B cell (primary cell): ENCODE measurements around the gene KLC4. TPM values are rescaled to one million over a fixed set of nuclear protein-coding genes. Genes with fewer than 3 reads are reported as not detected.

Experiments
- ATAC-seq: fragments of 200-7000 bp; cut with Tn5 transposase; one replicate; pipeline ENCODE4 v1.10.0; 2021; ENCODE audit warnings: low read depth, mild to moderate bottlenecking, moderate number of reproducible peaks, moderate library complexity
- CTCF ChIA-PET: fragments of 350-600 bp; sonication (Branson Sonifier 250); formaldehyde crosslinking; loops from one replicate; lab custom pipeline; 2021; ENCODE audit warnings: antibody characterized with exemption, inconsistent platforms; lab: Charles Lee
- POLR2A ChIA-PET: fragments of 350-600 bp; sonication (Branson Sonifier 250); formaldehyde crosslinking; loops from one replicate; lab custom pipeline; 2021; ENCODE audit warnings: antibody characterized with exemption; lab: Charles Lee
- DNase-seq: peaks from one replicate; pipeline ENCODE4 v3.0.0; 2013
- H2AFZ ChIP-seq: 2 replicates; pipeline ENCODE4 v1.6.1; 2012; ENCODE audit warnings: mild to moderate bottlenecking, low read depth, low read length; ENCODE audit not compliant: insufficient read depth, poor library complexity, severe bottlenecking
- H3K27ac ChIP-seq, 2 donors: 1 replicate in 1 of 2; 2 replicates in 1 of 2; pipeline ENCODE4 v1.5.1; 2012 to 2013; ENCODE audit warnings: low read length in 2 of 2, mild to moderate bottlenecking in 2 of 2, moderate library complexity in 1 of 2
- H3K27me3 ChIP-seq, 4 experiments: fragments of 200-600 bp in 1 of 4; sonication (generic) in 1 of 4; replicated peaks in 1 of 4; 1 replicate in 2 of 4; 2 replicates in 2 of 4; pipeline versions ENCODE4 v1.6.1 to v1.7.0; 2013 to 2016; ENCODE audit warnings: low read length in 3 of 4, mild to moderate bottlenecking in 2 of 4, mixed read lengths in 1 of 4, moderate library complexity in 1 of 4; ENCODE audit not compliant: insufficient read depth in 4 of 4, control insufficient read depth in 3 of 4; ENCODE audit errors: control extremely low read depth in 1 of 4
- H3K36me3 ChIP-seq, 2 experiments: replicated peaks in 1 of 2; 1 replicate in 1 of 2; 2 replicates in 1 of 2; pipeline versions ENCODE4 v1.6.1 to v1.7.1; 2013; ENCODE audit warnings: low read length in 1 of 2; ENCODE audit not compliant: insufficient read depth in 2 of 2, control insufficient read depth in 1 of 2; ENCODE audit errors: control extremely low read depth in 1 of 2, extremely low read depth in 1 of 2
- H3K4me1 ChIP-seq, 2 donors: fragments of 200-600 bp in 1 of 2; sonication (generic) in 1 of 2; 1 replicate in 1 of 2; 2 replicates in 1 of 2; pipeline versions ENCODE4 v1.5.1 to v1.6.1; 2013 to 2017; ENCODE audit warnings: low read length in 2 of 2; ENCODE audit not compliant: control insufficient read depth in 2 of 2, insufficient read depth in 2 of 2
- H3K4me2 ChIP-seq: replicated peaks from 2 replicates; pipeline ENCODE3; 2012; ENCODE audit warnings: mild to moderate bottlenecking, low read depth, low read length; ENCODE audit not compliant: poor library complexity, severe bottlenecking
- H3K4me3 ChIP-seq, 5 experiments: fragments of 200-600 bp in 1 of 5; sonication (generic) in 1 of 5; 1 replicate in 3 of 5; 2 replicates in 2 of 5; pipeline versions ENCODE4 v1.5.1 to v1.7.0; 2011 to 2016; ENCODE audit warnings: low read length in 4 of 5, mild to moderate bottlenecking in 4 of 5, low read depth in 2 of 5, control low read depth in 1 of 5, moderate library complexity in 1 of 5; ENCODE audit not compliant: insufficient read depth in 1 of 5; ENCODE audit errors: control extremely low read depth in 1 of 5, extremely low read depth in 1 of 5
- H3K79me2 ChIP-seq: fragments of 200-600 bp; sonication (generic); one replicate; pipeline ENCODE4 v1.6.0; 2016; ENCODE audit warnings: low read length; ENCODE audit not compliant: control insufficient read depth, insufficient read depth
- H3K9ac ChIP-seq: fragments of 200-600 bp; sonication (generic); 2 replicates; pipeline ENCODE4 v1.6.1; 2017; ENCODE audit warnings: mild to moderate bottlenecking, low read length, moderate library complexity
- H3K9me3 ChIP-seq, 3 donors: one replicate each; pipeline versions ENCODE4 v1.6.1 to v1.7.1; 2013; ENCODE audit warnings: low read length in 2 of 3; ENCODE audit not compliant: control insufficient read depth in 2 of 3, insufficient read depth in 1 of 3; ENCODE audit errors: control extremely low read depth in 1 of 3
- H4K20me1 ChIP-seq: 2 replicates; pipeline ENCODE4 v1.6.0; 2012; ENCODE audit warnings: mild to moderate bottlenecking, low read length; ENCODE audit not compliant: insufficient read depth, control insufficient read depth, poor library complexity, severe bottlenecking
- H3K27ac Mint-ChIP-seq: one replicate; pipeline ENCODE4 v1.8.0; 2021; ENCODE audit warnings: mixed read lengths
- H3K27me3 Mint-ChIP-seq: one replicate; pipeline ENCODE4 v1.8.0; 2021; ENCODE audit warnings: mixed read lengths
- H3K4me1 Mint-ChIP-seq: one replicate; pipeline ENCODE4 v1.8.0; 2021; ENCODE audit warnings: mixed read lengths
- H3K4me3 Mint-ChIP-seq: one replicate; pipeline ENCODE4 v1.8.0; 2021; ENCODE audit warnings: mixed read lengths
- H3K9me3 Mint-ChIP-seq: one replicate; pipeline ENCODE4 v1.8.0; 2022; ENCODE audit warnings: mixed read lengths; ENCODE audit not compliant: insufficient read depth
- EZH2 ChIP-seq: IDR thresholded peaks from 2 replicates; pipeline ENCODE4 v1.6.1; 2012; ENCODE audit warnings: borderline replicate concordance, low read depth, mild to moderate bottlenecking, moderate library complexity, low read length; ENCODE audit not compliant: insufficient read depth, poor library complexity, severe bottlenecking
- WGBS: methylation state at CpG from one replicate; pipeline ENCODE4 v1.1.5; 2013; ENCODE audit warnings: missing lambda C conversion rate; ENCODE audit not compliant: insufficient coverage; 5-methylcytosine and 5-hydroxymethylcytosine counted together
- intact Hi-C: fragments of 100-400 bp; cut with micrococcal nuclease; formaldehyde crosslinking; loops from one replicate; pipeline ENCODE4 v1.10.0; 2022
- polyA plus RNA-seq: library from polyadenylated mRNA; depleted of rRNA; stranded (reverse); fragments of >200 nt; gene quantifications from 2 replicates; pipeline ENCODE4 v1.2.3, GENCODE V29; 2012
- total RNA-seq, 2 donors: library from RNA; stranded (reverse); fragments of 120-200 nt in 1 of 2; gene quantifications; 1 replicate in 1 of 2; 2 replicates in 1 of 2; pipeline versions ENCODE4 v1.2.3 to v1.2.4, GENCODE V29; 2013 to 2022
- TF ChIP-seq, protein P1 (sequence below): fragments of 200-600 bp; IDR thresholded peaks from one replicate; pipeline ENCODE4 v1.8.0; 2022; ENCODE audit warnings: antibody characterized with exemption, mild to moderate bottlenecking

Gene KLC4
- total and polyA plus RNA-seq, 2 donors (not counting 1 experiment from before 2014, with no cell fraction given), result 30.6 to 52.7 TPM

DNA sequence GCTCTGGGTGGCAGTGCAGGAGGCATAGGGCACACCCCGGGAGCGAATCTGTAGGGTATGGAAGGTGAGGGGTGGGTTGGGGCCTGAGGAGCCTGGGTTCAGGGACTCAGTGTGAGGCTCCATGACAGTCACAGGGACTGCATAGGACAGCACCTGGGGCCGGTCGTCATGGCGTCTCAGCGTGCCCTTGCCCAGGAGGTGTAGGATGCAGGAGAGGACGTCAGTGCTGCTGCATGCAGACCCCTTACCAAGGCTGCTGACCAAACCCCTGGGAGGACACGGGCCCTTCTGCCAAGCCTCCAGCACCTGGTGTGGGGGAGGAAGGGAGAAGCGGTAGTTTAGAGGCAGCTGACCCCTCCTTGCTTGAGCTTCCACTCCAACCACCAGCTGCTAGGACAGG, 21.7 kb upstream of the KLC4 start:
- Histone ChIP-seq H3K4me1 (no peaks in the 10 kb centered on the region), H3K79me2 (no peaks in the 10 kb centered on the region), H3K36me3 (peaks cover 0 to 40% of the 10 kb centered on the region in 2 experiments), H2AFZ (no peak overlapping the region), H3K4me3 (no peak overlapping the region), H3K9me3 (no peaks in the 10 kb centered on the region), H3K4me2 (no peak overlapping the region), H3K27ac (no peak overlapping the region), H3K9ac (no peak overlapping the region), H3K27me3 (no peaks in the 10 kb centered on the region), H4K20me1 (no peaks in the 10 kb centered on the region)
- Mint-ChIP-seq H3K27me3 (no peaks in the 10 kb centered on the region), H3K9me3 (no peaks in the 10 kb centered on the region), H3K4me1 (no peaks in the 10 kb centered on the region), H3K27ac (no peak overlapping the region), H3K4me3 (no peak overlapping the region)
- ChIA-PET CTCF (interaction anchor here (1.2 kb wide), 1 partner anchor 136 kb away, joined by 3 read pairs; no protein-coding TSS in a partner anchor), POLR2A (no interaction called here)
- TF ChIP-seq, protein P1, sequence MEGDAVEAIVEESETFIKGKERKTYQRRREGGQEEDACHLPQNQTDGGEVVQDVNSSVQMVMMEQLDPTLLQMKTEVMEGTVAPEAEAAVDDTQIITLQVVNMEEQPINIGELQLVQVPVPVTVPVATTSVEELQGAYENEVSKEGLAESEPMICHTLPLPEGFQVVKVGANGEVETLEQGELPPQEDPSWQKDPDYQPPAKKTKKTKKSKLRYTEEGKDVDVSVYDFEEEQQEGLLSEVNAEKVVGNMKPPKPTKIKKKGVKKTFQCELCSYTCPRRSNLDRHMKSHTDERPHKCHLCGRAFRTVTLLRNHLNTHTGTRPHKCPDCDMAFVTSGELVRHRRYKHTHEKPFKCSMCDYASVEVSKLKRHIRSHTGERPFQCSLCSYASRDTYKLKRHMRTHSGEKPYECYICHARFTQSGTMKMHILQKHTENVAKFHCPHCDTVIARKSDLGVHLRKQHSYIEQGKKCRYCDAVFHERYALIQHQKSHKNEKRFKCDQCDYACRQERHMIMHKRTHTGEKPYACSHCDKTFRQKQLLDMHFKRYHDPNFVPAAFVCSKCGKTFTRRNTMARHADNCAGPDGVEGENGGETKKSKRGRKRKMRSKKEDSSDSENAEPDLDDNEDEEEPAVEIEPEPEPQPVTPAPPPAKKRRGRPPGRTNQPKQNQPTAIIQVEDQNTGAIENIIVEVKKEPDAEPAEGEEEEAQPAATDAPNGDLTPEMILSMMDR, result no peak
- no peak for TF ChIP-seq EZH2
- intact Hi-C loops, result no loop called here
- WGBS, result 97% methylated on average over 7 of the region's 9 CpGs
- DNase-seq, result no peak
- no peak for ATAC-seq

DNA sequence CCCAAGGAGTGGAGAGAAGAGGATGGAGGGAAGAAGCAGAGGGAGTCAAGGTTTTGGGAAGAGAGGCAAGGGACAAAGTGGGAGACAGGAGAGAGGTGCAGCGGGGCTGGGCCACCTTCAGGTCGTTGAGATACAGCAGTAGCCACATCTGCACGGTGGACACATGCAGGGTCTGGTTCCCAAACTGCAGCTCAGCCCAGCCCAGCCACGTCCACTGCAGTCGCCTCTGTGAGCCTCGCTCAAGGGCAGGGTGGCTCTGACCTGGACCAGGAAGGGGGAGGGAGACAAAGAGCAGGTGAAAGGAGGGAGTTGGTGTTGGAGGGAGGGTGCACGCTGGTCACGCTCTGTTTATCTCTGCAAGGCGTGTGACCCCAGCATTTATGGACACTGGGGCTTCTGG, 20.7 kb upstream of the KLC4 start:
- no peaks in the 10 kb centered on the region for H3K9me3 Mint-ChIP-seq
- TF ChIP-seq EZH2, result no peak
- TF ChIP-seq, protein P1, result no peak
- no peaks in the 10 kb centered on the region for H3K27me3 Mint-ChIP-seq
- Histone ChIP-seq H3K36me3 (peaks cover 0 to 42% of the 10 kb centered on the region in 2 experiments), H3K4me2 (no peak overlapping the region), H3K27ac (no peak overlapping the region), H4K20me1 (no peaks in the 10 kb centered on the region), H3K9me3 (no peaks in the 10 kb centered on the region), H3K4me1 (no peaks in the 10 kb centered on the region), H2AFZ (no peak overlapping the region), H3K9ac (no peak overlapping the region), H3K79me2 (no peaks in the 10 kb centered on the region), H3K4me3 (no peak overlapping the region), H3K27me3 (no peaks in the 10 kb centered on the region)
- POLR2A ChIA-PET, result interaction anchor here (0.6 kb wide), 1 partner anchor 402 kb away, joined by 6 read pairs; no protein-coding TSS in a partner anchor
- H3K4me3 Mint-ChIP-seq, result no peak overlapping the region
- intact Hi-C loops, result no loop called here
- WGBS, result 96% methylated on average over 9 of the region's 9 CpGs
- H3K27ac Mint-ChIP-seq, result no peak overlapping the region
- CTCF ChIA-PET, result interaction anchor here (0.8 kb wide), 1 partner anchor 9 kb away, joined by 3 read pairs; no protein-coding TSS in a partner anchor
- no peak for ATAC-seq
- H3K4me1 Mint-ChIP-seq, result no peaks in the 10 kb centered on the region
- no peak for DNase-seq
